PC-3 (cell line): Measurements from ENCODE around the gene PDHA1.

Source experiments
- CTCF ChIP-seq: fragments of 300-600 bp; sonication (generic); conservative IDR thresholded peaks from 2 replicates; pipeline ENCODE4 v1.5.1; 2017; ENCODE audit warnings: antibody characterized with exemption, low read depth, mild to moderate bottlenecking, low read length
- EZH2phosphoT487 ChIP-seq: fragments of 300-600 bp; sonication (generic); IDR thresholded peaks from 2 replicates; pipeline ENCODE4 v1.6.1; 2018; ENCODE audit warnings: mild to moderate bottlenecking, antibody characterized with exemption, low read length, borderline replicate concordance

- no peak for TF ChIP-seq CTCF
- TF ChIP-seq EZH2phosphoT487, result no peak
These were observed 17.2 kb downstream of the PDHA1 start for GRCh38 chrX:19360903-19361302.
